GM18502 (cell line): Measurements from ENCODE around the gene CDH4.

Source experiments
- ATAC-seq: cut with Tn5 transposase; IDR thresholded peaks from one replicate; pipeline ENCODE4 v1.9.1; 2021; ENCODE audit warnings: mild to moderate bottlenecking; ENCODE audit not compliant: unreplicated experiment, poor library complexity

Gene CDH4

GRCh38 chr20:61628901-61629601 lies 377.0 kb downstream of the CDH4 start:
- ATAC-seq = no peak

GRCh38 chr20:61629602-61630390 lies 377.7 kb downstream of the CDH4 start:
- no peak for ATAC-seq

GRCh38 chr20:61630391-61630650 lies 378.3 kb downstream of the CDH4 start:
- ATAC-seq = no peak

- ATAC-seq = no peak
Observed at GRCh38 chr20:61630816-61631215, 378.8 kb downstream of the CDH4 start.

- ATAC-seq = no peak
Observed at GRCh38 chr20:61631751-61632150, 379.7 kb downstream of the CDH4 start.

GRCh38 chr20:61633004-61633403 lies 380.9 kb downstream of the CDH4 start:
- no peak for ATAC-seq

GRCh38 chr20:61634376-61635145 lies 382.5 kb downstream of the CDH4 start:
- ATAC-seq = no peak

- no peak for ATAC-seq
Observed at GRCh38 chr20:61635721-61636455, 383.8 kb downstream of the CDH4 start.

- ATAC-seq = no peak
Observed at GRCh38 chr20:61636531-61637116, 384.6 kb downstream of the CDH4 start.

GRCh38 chr20:61638802-61639585 lies 386.9 kb downstream of the CDH4 start:
- no peak for ATAC-seq

GRCh38 chr20:61640131-61640870 lies 388.2 kb downstream of the CDH4 start:
- ATAC-seq = no peak

GRCh38 chr20:61640871-61641245 lies 388.8 kb downstream of the CDH4 start:
- ATAC-seq = no peak

GRCh38 chr20:61643656-61644377 lies 391.8 kb downstream of the CDH4 start:
- ATAC-seq = no peak

- ATAC-seq = no peak
Observed at GRCh38 chr20:61644378-61645076, 392.5 kb downstream of the CDH4 start.

GRCh38 chr20:61645732-61646131 lies 393.7 kb downstream of the CDH4 start:
- ATAC-seq = no peak

- no peak for ATAC-seq
Observed at GRCh38 chr20:61646453-61646852, 394.4 kb downstream of the CDH4 start.

GRCh38 chr20:61646986-61647385 lies 394.9 kb downstream of the CDH4 start:
- ATAC-seq = no peak

- no peak for ATAC-seq
Observed at GRCh38 chr20:61647702-61648101, 395.6 kb downstream of the CDH4 start.
